Tibial nerve (tissue), 4 donors: ENCODE data around the gene C13orf46. TPM values are rescaled to one million over a fixed set of nuclear protein-coding genes. Genes with fewer than 3 reads are reported as not detected.

ENCODE experiments used
- DNase-seq, 2 donors: peaks; one replicate each; pipeline ENCODE4 v3.0.0-alpha.2; 2019; ENCODE audit warnings: low spot score in 2 of 2
- H3K27ac ChIP-seq, 4 donors: fragments of 200-600 bp; sonication (generic) in 3 of 4; one replicate each; pipeline ENCODE4 v1.5.1; 2017 to 2019; ENCODE audit warnings: mild to moderate bottlenecking in 1 of 4
- H3K27me3 ChIP-seq, 2 donors: fragments of 200-600 bp; sonication (generic) in 1 of 2; one replicate each; pipeline versions ENCODE4 v1.5.1 to v1.6.0; 2017 to 2019
- H3K36me3 ChIP-seq, 3 donors: fragments of 200-600 bp; sonication (generic); one replicate each; pipeline ENCODE4 v1.5.1; 2018 to 2019
- H3K4me1 ChIP-seq, 4 donors: fragments of 200-600 bp; sonication (generic) in 3 of 4; one replicate each; pipeline ENCODE4 v1.5.1; 2017 to 2019
- H3K4me3 ChIP-seq, 4 donors: fragments of 200-600 bp; sonication (generic) in 3 of 4; one replicate each; pipeline ENCODE4 v1.5.1; 2017 to 2019; ENCODE audit warnings: mild to moderate bottlenecking in 1 of 4, moderate library complexity in 1 of 4
- H3K9me3 ChIP-seq, 4 donors: fragments of 200-600 bp; sonication (generic) in 3 of 4; one replicate each; pipeline ENCODE4 v1.5.1; 2017 to 2019
- CTCF ChIP-seq, 5 experiments: fragments of 200-600 bp in 3 of 5; fragments of 450-650 bp in 2 of 5; sonication (generic) in 3 of 5; IDR thresholded peaks; one replicate each; pipeline ENCODE4 v1.5.1; 2016 to 2019; ENCODE audit warnings: antibody characterized with exemption in 5 of 5, mild to moderate bottlenecking in 3 of 5, moderate library complexity in 2 of 5
- EP300 ChIP-seq, 2 donors: sonication (generic); formaldehyde crosslinking; IDR thresholded peaks; one replicate each; pipeline ENCODE4 v1.6.1; 2017; ENCODE audit warnings: antibody characterized with exemption in 2 of 2, mild to moderate bottlenecking in 1 of 2
- POLR2A ChIP-seq, 2 donors: fragments of 450-650 bp; IDR thresholded peaks; one replicate each; pipeline ENCODE4 v1.6.1; 2017; ENCODE audit warnings: antibody characterized with exemption in 2 of 2, mild to moderate bottlenecking in 2 of 2, moderate library complexity in 2 of 2
- WGBS, 2 donors: methylation state at CpG; one replicate each; pipeline ENCODE4 v1.1.5; 2018; 5-methylcytosine and 5-hydroxymethylcytosine counted together
- total RNA-seq, 4 donors: library from RNA; depleted of rRNA; stranded (reverse); fragments of >200 nt; gene quantifications; one replicate each; pipeline ENCODE4 v1.1.0, GENCODE V29; 2016

Gene C13orf46
- total RNA-seq, 4 donors from 2014 or later, result 3.3 to 17.7 (median 4.1) TPM

- DNase-seq, result no peak
- no peaks in the 10 kb centered on the region for H3K27me3 ChIP-seq
- WGBS, 2 donors, result 79 to 87% methylated on average over 16 to 21 of the region's 21 CpGs
- H3K36me3 ChIP-seq, result peaks cover 0 to 27% (median 0%) of the 10 kb centered on the region in 3 donors
- H3K4me1 ChIP-seq, result no peaks in the 10 kb centered on the region
- H3K4me3 ChIP-seq, result no peak overlapping the region
- no peak overlapping the region for H3K27ac ChIP-seq
- TF ChIP-seq EP300 (IDR thresholded peaks at IDR 0.05) (no peak), CTCF (IDR thresholded peaks at IDR 0.05) (no peak), POLR2A (IDR thresholded peaks at IDR 0.05) (no peak)
- H3K9me3 ChIP-seq, result peaks cover 0 to 10% (median 0%) of the 10 kb centered on the region in 4 donors
Observed at GRCh38 chr13:113964251-113964995, 9.5 kb downstream of the C13orf46 start.

- H3K27me3 ChIP-seq, result no peaks in the 10 kb centered on the region
- no peak for DNase-seq
- no peak overlapping the region for H3K4me3 ChIP-seq
- WGBS, 2 donors, result 86 to 91% methylated on average over 16 of the region's 16 CpGs
- no peaks in the 10 kb centered on the region for H3K4me1 ChIP-seq
- peaks cover 0 to 18% (median 0%) of the 10 kb centered on the region in 3 donors for H3K36me3 ChIP-seq
- no peak overlapping the region for H3K27ac ChIP-seq
- no peak for TF ChIP-seq CTCF (IDR thresholded peaks at IDR 0.05)
- no peak for TF ChIP-seq POLR2A (IDR thresholded peaks at IDR 0.05)
- TF ChIP-seq EP300 (IDR thresholded peaks at IDR 0.05), result no peak
- H3K9me3 ChIP-seq, result peaks cover 0 to 12% (median 0%) of the 10 kb centered on the region in 4 donors
Observed at GRCh38 chr13:113963376-113963775, 10.5 kb downstream of the C13orf46 start.

GRCh38 chr13:113962975-113963374 is 10.9 kb downstream of the C13orf46 start:
- no peaks in the 10 kb centered on the region for H3K27me3 ChIP-seq
- H3K27ac ChIP-seq, result no peak overlapping the region
- H3K9me3 ChIP-seq, result peaks cover 0 to 12% (median 0%) of the 10 kb centered on the region in 4 donors
- WGBS, 2 donors, result 87 to 89% methylated on average over 17 of the region's 17 CpGs
- no peaks in the 10 kb centered on the region for H3K4me1 ChIP-seq
- H3K36me3 ChIP-seq, result peaks cover 0 to 14% (median 0%) of the 10 kb centered on the region in 3 donors
- H3K4me3 ChIP-seq, result no peak overlapping the region
- TF ChIP-seq CTCF (IDR thresholded peaks at IDR 0.05) (no peak), POLR2A (IDR thresholded peaks at IDR 0.05) (no peak), EP300 (IDR thresholded peaks at IDR 0.05) (no peak)
- DNase-seq, result no peak

GRCh38 chr13:113962386-113962785 is 11.5 kb downstream of the C13orf46 start:
- Histone ChIP-seq H3K4me1 (no peaks in the 10 kb centered on the region), H3K9me3 (peaks cover 0 to 12% (median 0%) of the 10 kb centered on the region in 4 donors), H3K27me3 (no peaks in the 10 kb centered on the region), H3K36me3 (peaks cover 0 to 8% (median 0%) of the 10 kb centered on the region in 3 donors), H3K27ac (no peak overlapping the region), H3K4me3 (no peak overlapping the region)
- no peak for DNase-seq
- TF ChIP-seq CTCF (IDR thresholded peaks at IDR 0.05) (no peak), POLR2A (IDR thresholded peaks at IDR 0.05) (no peak), EP300 (IDR thresholded peaks at IDR 0.05) (no peak)
- 90 to 93% methylated on average over 11 of the region's 11 CpGs for WGBS, 2 donors

GRCh38 chr13:113960276-113960948 is 13.5 kb downstream of the C13orf46 start:
- H3K27me3 ChIP-seq, result no peaks in the 10 kb centered on the region
- WGBS, 2 donors, result 88 to 91% methylated on average over 6 of the region's 6 CpGs
- H3K4me3 ChIP-seq, result no peak overlapping the region
- TF ChIP-seq EP300 (IDR thresholded peaks at IDR 0.05) (no peak), POLR2A (IDR thresholded peaks at IDR 0.05) (no peak), CTCF (IDR thresholded peaks at IDR 0.05) (no peak)
- peaks cover 0 to 12% (median 0%) of the 10 kb centered on the region in 4 donors for H3K9me3 ChIP-seq
- no peak for DNase-seq
- no peaks in the 10 kb centered on the region for H3K4me1 ChIP-seq
- H3K27ac ChIP-seq, result no peak overlapping the region
- peaks cover 0 to 6% (median 0%) of the 10 kb centered on the region in 3 donors for H3K36me3 ChIP-seq
